ENCODE results near the gene SLC18B1. TPM values are rescaled to one million over a fixed set of nuclear protein-coding genes. Genes with fewer than 3 reads are reported as not detected.

Gene SLC18B1
- 22.0 and 23.4 TPM in 2 replicates for total RNA-seq (2021; fragmentation: NEBNext Ultra II Directional; extraction: Animal tissue kit (Norgen Biotek cat#: 25700))
- polyA plus RNA-seq (2011; rRNA removed): 10.6 and 17.2 TPM in 2 replicates
- 19.0 TPM for polyA plus RNA-seq (2011; cell fraction: cytosol; rRNA removed)
- 4.7 TPM for polyA plus RNA-seq (2011; cell fraction: nucleus; rRNA removed)
- polyA plus RNA-seq (2012, experiment 1 of 2): 13.8 to 21.4 TPM (median 16.7 TPM) in 4 replicates
- 4.8 TPM for polyA plus RNA-seq (2012, experiment 2 of 2)
- polyA plus RNA-seq (2013, experiment 1 of 2): 32.1 TPM
- polyA plus RNA-seq (2013, experiment 2 of 2): 35.8 TPM
- 17.0 and 20.5 TPM in 2 replicates for polyA minus RNA-seq (2011; rRNA and poly(A)+ RNA removed)
- 4.8 TPM for polyA minus RNA-seq (2011; cell fraction: cytosol; rRNA and poly(A)+ RNA removed)
- 6.9 TPM for polyA minus RNA-seq (2011; cell fraction: nucleus; rRNA and poly(A)+ RNA removed)
- long read RNA-seq, experiment 1, transcript SLC18B1-201 (14 exons, 2,368 nt): major isoform, 14 of 38 reads
- long read RNA-seq, experiment 1, partial matches to known transcripts: 13 of 38 reads
- long read RNA-seq, experiment 1, other reads (novel, unspliced or antisense): 11 of 38 reads
- long read RNA-seq, experiment 2, transcript SLC18B1-201 (14 exons, 2,368 nt): major isoform, 25 of 36 reads
- long read RNA-seq, experiment 2, partial matches to known transcripts: 4 of 36 reads
- long read RNA-seq, experiment 2, other reads (novel, unspliced or antisense): 7 of 36 reads

- no peak for FAIRE-seq
- peak within 1 kb of the TSS in 1 of 2 experiments; percentile 71; a peak in 3 of 4 replicates for H3K4me2 ChIP-seq (ENCODE audit: insufficient read depth in 1 of 2, low read depth in 2 of 2, low read length in 2 of 2)
- peaks cover 0 to 5% (median 0%) of the 10 kb centered on the region in 4 experiments; a peak in 3 of 8 replicates for H3K36me3 ChIP-seq (ENCODE audit: control insufficient read depth in 2 of 4, insufficient read depth in 4 of 4, low read length in 3 of 4)
- peak within 1 kb of the TSS; percentile 73 for H2AFZ ChIP-seq (ENCODE audit: low read length)
- H2BK15ac ChIP-seq (ENCODE audit: low read length): no peak within 1 kb of the TSS
- H3K4ac ChIP-seq (replicated peaks; ENCODE audit: insufficient read length, low read depth, low read length): no peak within 1 kb of the TSS
- H2BK120ac ChIP-seq (replicated peaks; ENCODE audit: low read depth, low read length): peak within 1 kb of the TSS; percentile 47
- no peaks in the 10 kb centered on the region for H3K27me3 ChIP-seq (replicated peaks in 1 of 4; ENCODE audit: control insufficient read depth in 3 of 4, extremely low read depth in 1 of 4, insufficient read depth in 3 of 4, low read length in 3 of 4)
- H3K23ac ChIP-seq (ENCODE audit: insufficient read length): no peak within 1 kb of the TSS
- H3K79me2 ChIP-seq (ENCODE audit: control insufficient read depth in 1 of 2, insufficient read depth in 2 of 2, low read length in 2 of 2): no peaks in the 10 kb centered on the region; a peak in 1 of 4 replicates
- peak within 1 kb of the TSS; percentile 86 for H4K5ac ChIP-seq (ENCODE audit: insufficient read length, low read depth, low read length)
- peak within 1 kb of the TSS; percentile 81 for H4K91ac ChIP-seq (replicated peaks; ENCODE audit: insufficient read length, low read length)
- H2AK5ac ChIP-seq (ENCODE audit: low read depth, low read length): no peak within 1 kb of the TSS
- no peaks in the 10 kb centered on the region for H4K20me1 ChIP-seq (replicated peaks in 1 of 2; ENCODE audit: control insufficient read depth in 1 of 2, insufficient read depth in 2 of 2, low read length in 2 of 2)
- no peak within 1 kb of the TSS for H2BK20ac ChIP-seq (ENCODE audit: low read length)
- H3K4me3 ChIP-seq (ENCODE audit: extremely low read depth in 1 of 4, insufficient read depth in 2 of 4, low read depth in 3 of 4, low read length in 4 of 4): peak within 1 kb of the TSS; percentile 57 to 94 (median 74)
- no peak within 1 kb of the TSS; the same call in 1 of the 2 replicates for H2BK12ac ChIP-seq (ENCODE audit: low read depth, low read length)
- peak within 1 kb of the TSS; percentile 71; the same call in 1 of the 2 replicates for H4K8ac ChIP-seq (ENCODE audit: extremely low read depth, insufficient read depth, low read length)
- no peak within 1 kb of the TSS for H3K27ac ChIP-seq (ENCODE audit: low read depth, low read length)
- H3K79me1 ChIP-seq (ENCODE audit: low read depth, low read length): no peaks in the 10 kb centered on the region
- H2BK5ac ChIP-seq (ENCODE audit: low read depth, low read length): no peak within 1 kb of the TSS; the same call in 1 of the 2 replicates
- POLR2A ChIA-PET (ENCODE audit: partially characterized antibody): interaction anchor here (0.5 to 8.9 kb wide), 8 partner anchors 12 to 49 kb away, joined by 3 to 103 read pairs (median 4); partner anchors contain the start of gene RPS12
- H3K23me2 ChIP-seq (ENCODE audit: low read depth, low read length): no peaks in the 10 kb centered on the region
- H3K9ac ChIP-seq (replicated peaks in 1 of 4; ENCODE audit: extremely low read depth in 1 of 4, low read depth in 3 of 4, low read length in 3 of 4): peak within 1 kb of the TSS; percentile 29 to 77 (median 60)
- H3K56ac ChIP-seq (replicated peaks; ENCODE audit: insufficient read length, low read depth, low read length): peak within 1 kb of the TSS; percentile 69
- H3K14ac ChIP-seq (ENCODE audit: insufficient read length): no peak within 1 kb of the TSS
- peak in 1 of 2 experiments; percentile 87 for DNase-seq (ENCODE audit: low read depth in 1 of 2, low spot score in 2 of 2)
- WGBS, 2 experiments (ENCODE audit: extremely low coverage in 1 of 2, insufficient coverage in 1 of 2, insufficient read length in 1 of 2, insufficient replicate concordance in 2 of 2, low coverage in 1 of 2, low lambda C conversion rate in 2 of 2, missing lambda C conversion rate in 1 of 2): 2% methylated on average over 41 of the region's 41 CpGs; no CpG with 5 or more reads in 1 of the 2 experiments
- H3K18ac ChIP-seq (ENCODE audit: extremely low read depth, low read length): peak within 1 kb of the TSS; percentile 96
- peaks cover 0 to 3% (median 0%) of the 10 kb centered on the region in 4 experiments; a peak in 1 of 7 replicates for H3K4me1 ChIP-seq (replicated peaks in 1 of 4; ENCODE audit: control insufficient read depth in 3 of 4, insufficient read depth in 4 of 4, low read length in 3 of 4)
- no peaks in the 10 kb centered on the region for H3K9me3 ChIP-seq (ENCODE audit: insufficient read depth in 2 of 2, low read depth in 1 of 2, low read length in 1 of 2)
- CTCF ChIA-PET (ENCODE audit: partially characterized antibody): interaction anchor here (0.6 to 5.0 kb wide), 24 partner anchors 8 to 784 kb away, joined by 3 to 51 read pairs (median 4); partner anchors contain the start of genes RPS12 and TAAR9
- TF ChIP-seq SIX5 (IDR thresholded peaks at IDR 0.05; ENCODE audit: low read depth, low read length) (no peak), JUND (IDR thresholded peaks at IDR 0.05; ENCODE audit: low read length) (no peak), RXRA (IDR thresholded peaks at IDR 0.05; ENCODE audit: insufficient read depth, low read depth, low read length) (no peak), CHD1 (IDR thresholded peaks at IDR 0.05; ENCODE audit: low read depth, low read length) (no peak), GABPA (IDR thresholded peaks at IDR 0.05; ENCODE audit: borderline replicate concordance, insufficient read depth, low read length) (no peak), PHF8 (conservative IDR thresholded peaks at IDR 0.05; ENCODE audit: low read depth, low read length) (peak; percentile 65), SP2 (IDR thresholded peaks at IDR 0.05; ENCODE audit: low read length) (no peak), TAF1 (IDR thresholded peaks at IDR 0.05; ENCODE audit: low read depth, low read length) (peak; percentile 60; the same call in 1 of the 2 replicates)
These were observed at the start of gene SLC18B1 for GRCh38 chr6:132797951-132798868. Gene SLC18B1 (minus strand): TSS chr6:132798637. CDS start chr6:132798456, 181 bp downstream.

Data from H1 (cell line).